ENCODE measurements around the gene PRKN. TPM values are rescaled to one million over a fixed set of nuclear protein-coding genes. Genes with fewer than 3 reads are reported as not detected.

The PRKN gene
- total RNA-seq, 1 donor from 2014 or later = 2.8 TPM

GRCh38 chr6:162627825-162628224, 99.7 kb downstream of the PRKN start:
- Mint-ChIP-seq H3K9me3 (no peaks in the 10 kb centered on the region), H3K27me3 (ENCODE audit: insufficient read depth, low read depth) (no peaks in the 10 kb centered on the region), H3K36me3 (no peaks in the 10 kb centered on the region), H3K27ac (no peak overlapping the region), H3K4me1 (no peaks in the 10 kb centered on the region), H3K4me3 (no peak overlapping the region)
- no peaks in the 10 kb centered on the region for H4K20me1 ChIP-seq (ENCODE audit: low read depth)
- H3K9me3 ChIP-seq (ENCODE audit: low read depth) = peaks cover 4% of the 10 kb centered on the region
- no peak overlapping the region for H3K9ac ChIP-seq
- H2AFZ ChIP-seq (replicated peaks) = no peak overlapping the region
- no peak for TF ChIP-seq CTCF (IDR thresholded peaks at IDR 0.05)
- TF ChIP-seq EZH2phosphoT487 (IDR thresholded peaks at IDR 0.05) = no peak
- no peak for TF ChIP-seq EZH2 (IDR thresholded peaks at IDR 0.05)
- no peak overlapping the region for H3K27ac ChIP-seq
- H3K27me3 ChIP-seq = no peaks in the 10 kb centered on the region
- H3K36me3 ChIP-seq = no peaks in the 10 kb centered on the region
- H3F3A ChIP-seq (ENCODE audit: low read depth) = no peaks in the 10 kb centered on the region
- H3K4me2 ChIP-seq = no peak overlapping the region
- DNase-seq (ENCODE audit: low spot score) = no peak
- H3K79me2 ChIP-seq (ENCODE audit: low read depth) = no peaks in the 10 kb centered on the region
- no peak overlapping the region for H3K4me3 ChIP-seq
- H3K4me1 ChIP-seq = no peaks in the 10 kb centered on the region

GRCh38 chr6:162627362-162627761, 100.2 kb downstream of the PRKN start:
- H3K4me1 ChIP-seq = no peaks in the 10 kb centered on the region
- no peak overlapping the region for H3K4me3 Mint-ChIP-seq
- DNase-seq (ENCODE audit: low spot score) = no peak
- peaks cover 4% of the 10 kb centered on the region for H3K9me3 ChIP-seq (ENCODE audit: low read depth)
- no peaks in the 10 kb centered on the region for H3K27me3 ChIP-seq
- no peak overlapping the region for H3K27ac ChIP-seq
- H3K27ac Mint-ChIP-seq = no peak overlapping the region
- H4K20me1 ChIP-seq (ENCODE audit: low read depth) = no peaks in the 10 kb centered on the region
- no peaks in the 10 kb centered on the region for H3K9me3 Mint-ChIP-seq
- no peak overlapping the region for H3K9ac ChIP-seq
- H3K36me3 ChIP-seq = no peaks in the 10 kb centered on the region
- no peaks in the 10 kb centered on the region for H3K36me3 Mint-ChIP-seq
- no peaks in the 10 kb centered on the region for H3K4me1 Mint-ChIP-seq
- no peak overlapping the region for H3K4me3 ChIP-seq
- no peak overlapping the region for H2AFZ ChIP-seq (replicated peaks)
- H3K4me2 ChIP-seq = no peak overlapping the region
- no peaks in the 10 kb centered on the region for H3K79me2 ChIP-seq (ENCODE audit: low read depth)
- H3F3A ChIP-seq (ENCODE audit: low read depth) = no peaks in the 10 kb centered on the region
- no peaks in the 10 kb centered on the region for H3K27me3 Mint-ChIP-seq (ENCODE audit: insufficient read depth, low read depth)
- no peak for TF ChIP-seq EZH2 (IDR thresholded peaks at IDR 0.05)
- no peak for TF ChIP-seq CTCF (IDR thresholded peaks at IDR 0.05)
- no peak for TF ChIP-seq EZH2phosphoT487 (IDR thresholded peaks at IDR 0.05)

- H3K27me3 ChIP-seq = no peaks in the 10 kb centered on the region
- no peak overlapping the region for H3K9ac ChIP-seq
- Mint-ChIP-seq H3K9me3 (no peaks in the 10 kb centered on the region), H3K4me1 (no peaks in the 10 kb centered on the region), H3K27me3 (ENCODE audit: insufficient read depth, low read depth) (no peaks in the 10 kb centered on the region), H3K36me3 (no peaks in the 10 kb centered on the region), H3K4me3 (no peak overlapping the region), H3K27ac (no peak overlapping the region)
- TF ChIP-seq EZH2 (IDR thresholded peaks at IDR 0.05) = no peak
- TF ChIP-seq EZH2phosphoT487 (IDR thresholded peaks at IDR 0.05) = no peak
- TF ChIP-seq CTCF (IDR thresholded peaks at IDR 0.05) = no peak
- H3K36me3 ChIP-seq = no peaks in the 10 kb centered on the region
- H4K20me1 ChIP-seq (ENCODE audit: low read depth) = no peaks in the 10 kb centered on the region
- no peak overlapping the region for H3K4me3 ChIP-seq
- H3F3A ChIP-seq (ENCODE audit: low read depth) = no peaks in the 10 kb centered on the region
- no peaks in the 10 kb centered on the region for H3K79me2 ChIP-seq (ENCODE audit: low read depth)
- H3K27ac ChIP-seq = no peak overlapping the region
- no peaks in the 10 kb centered on the region for H3K4me1 ChIP-seq
- no peak overlapping the region for H2AFZ ChIP-seq (replicated peaks)
- no peak overlapping the region for H3K4me2 ChIP-seq
- no peaks in the 10 kb centered on the region for H3K9me3 ChIP-seq (ENCODE audit: low read depth)
- DNase-seq (ENCODE audit: low spot score) = no peak
These were observed 100.7 kb downstream of the PRKN start for GRCh38 chr6:162626869-162627268.

Data from neural progenitor cell (in vitro differentiated cells).